ENCODE measurements around the gene CRTAC1. TPM values are rescaled to one million over a fixed set of nuclear protein-coding genes. Genes with fewer than 3 reads are reported as not detected.

CRTAC1 gene
- total RNA-seq, 1 donor from 2014 or later: 0.37 TPM

DNA sequence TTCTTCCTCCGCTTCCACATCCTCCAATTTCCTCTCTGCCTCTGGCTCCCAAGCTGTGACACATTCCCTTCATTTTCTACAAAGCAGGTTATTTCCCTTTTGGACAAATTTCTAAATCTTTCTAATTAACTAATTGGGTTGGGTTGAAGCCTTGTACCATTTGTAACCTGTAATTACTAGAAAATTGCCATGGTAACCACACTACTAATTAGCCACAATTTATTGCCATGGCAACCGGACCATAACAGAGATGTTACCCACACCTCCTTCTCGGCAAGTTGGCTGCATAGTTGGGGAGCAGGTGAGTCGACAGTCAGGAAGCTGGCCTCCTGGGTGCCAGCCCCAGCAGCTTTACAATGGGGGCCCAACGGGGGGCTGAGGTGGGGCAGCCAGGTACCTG, 119.2 kb downstream of the CRTAC1 start:
- H3K27ac Mint-ChIP-seq (ENCODE audit: unreplicated experiment): no peak overlapping the region

DNA sequence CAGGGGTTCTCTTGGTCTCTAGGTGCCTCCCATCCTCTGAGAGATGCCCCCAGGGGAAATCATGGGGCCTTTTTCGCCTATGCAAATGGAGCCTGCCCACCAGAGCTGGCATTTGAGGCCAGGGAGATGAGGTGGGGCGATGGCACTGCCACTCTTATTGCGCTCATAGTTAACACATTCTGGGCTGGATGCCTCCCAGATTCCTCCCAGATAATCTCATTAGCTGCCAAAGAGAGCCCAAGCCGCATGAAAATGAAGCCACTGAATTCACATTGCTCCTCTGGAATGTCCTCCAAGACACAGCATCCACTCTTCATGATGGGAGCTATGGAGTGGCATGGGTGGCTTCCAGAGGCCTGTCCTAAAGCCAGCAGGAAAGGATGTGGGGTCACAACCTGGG, 119.8 kb downstream of the CRTAC1 start:
- no peak for DNase-seq (ENCODE audit: low spot score)
- Mint-ChIP-seq H3K4me1 (ENCODE audit: low read depth) (no peaks in the 10 kb centered on the region), H3K27me3 (ENCODE audit: low read depth) (peaks cover 67% of the 10 kb centered on the region), H3K9me3 (ENCODE audit: low read depth) (no peaks in the 10 kb centered on the region), H3K36me3 (ENCODE audit: low read depth) (no peaks in the 10 kb centered on the region), H3K4me3 (ENCODE audit: unreplicated experiment) (no peak overlapping the region), H3K27ac (ENCODE audit: unreplicated experiment) (no peak overlapping the region)
- TF ChIP-seq, protein P1, sequence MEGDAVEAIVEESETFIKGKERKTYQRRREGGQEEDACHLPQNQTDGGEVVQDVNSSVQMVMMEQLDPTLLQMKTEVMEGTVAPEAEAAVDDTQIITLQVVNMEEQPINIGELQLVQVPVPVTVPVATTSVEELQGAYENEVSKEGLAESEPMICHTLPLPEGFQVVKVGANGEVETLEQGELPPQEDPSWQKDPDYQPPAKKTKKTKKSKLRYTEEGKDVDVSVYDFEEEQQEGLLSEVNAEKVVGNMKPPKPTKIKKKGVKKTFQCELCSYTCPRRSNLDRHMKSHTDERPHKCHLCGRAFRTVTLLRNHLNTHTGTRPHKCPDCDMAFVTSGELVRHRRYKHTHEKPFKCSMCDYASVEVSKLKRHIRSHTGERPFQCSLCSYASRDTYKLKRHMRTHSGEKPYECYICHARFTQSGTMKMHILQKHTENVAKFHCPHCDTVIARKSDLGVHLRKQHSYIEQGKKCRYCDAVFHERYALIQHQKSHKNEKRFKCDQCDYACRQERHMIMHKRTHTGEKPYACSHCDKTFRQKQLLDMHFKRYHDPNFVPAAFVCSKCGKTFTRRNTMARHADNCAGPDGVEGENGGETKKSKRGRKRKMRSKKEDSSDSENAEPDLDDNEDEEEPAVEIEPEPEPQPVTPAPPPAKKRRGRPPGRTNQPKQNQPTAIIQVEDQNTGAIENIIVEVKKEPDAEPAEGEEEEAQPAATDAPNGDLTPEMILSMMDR (IDR thresholded peaks at IDR 0.05): no peak

More for the DNA sequence above, 119.2 kb downstream of the CRTAC1 start:
- no peak for DNase-seq (ENCODE audit: low spot score)
- no peaks in the 10 kb centered on the region for H3K4me1 Mint-ChIP-seq (ENCODE audit: low read depth)
- peaks cover 68% of the 10 kb centered on the region for H3K27me3 Mint-ChIP-seq (ENCODE audit: low read depth)
- no peaks in the 10 kb centered on the region for H3K9me3 Mint-ChIP-seq (ENCODE audit: low read depth)
- no peaks in the 10 kb centered on the region for H3K36me3 Mint-ChIP-seq (ENCODE audit: low read depth)
- H3K4me3 Mint-ChIP-seq (ENCODE audit: unreplicated experiment): no peak overlapping the region
- TF ChIP-seq, protein P1 (IDR thresholded peaks at IDR 0.05): no peak

DNA sequence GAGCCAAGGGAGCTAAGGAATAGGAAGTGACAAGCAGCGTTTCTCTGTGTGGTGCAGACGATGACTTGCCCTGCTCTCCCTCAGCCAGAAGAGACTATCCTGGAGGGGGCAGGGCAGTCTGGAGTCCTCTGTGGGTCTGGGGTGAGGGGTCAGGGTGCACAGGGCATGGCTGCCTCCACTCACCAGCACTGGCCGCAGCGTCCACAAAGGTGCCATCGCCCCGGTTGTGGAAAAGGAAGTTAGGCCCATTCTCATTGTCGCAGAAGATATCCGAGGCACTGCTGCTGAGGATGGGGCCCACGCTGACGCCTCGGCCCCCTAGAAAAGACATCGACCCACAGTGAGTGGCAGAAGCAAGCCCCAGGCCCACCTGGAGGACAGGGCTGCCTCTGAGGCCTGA, 122.6 kb downstream of the CRTAC1 start:
- TF ChIP-seq, protein P1 (IDR thresholded peaks at IDR 0.05): no peak
- Mint-ChIP-seq H3K9me3 (ENCODE audit: low read depth) (no peaks in the 10 kb centered on the region), H3K27me3 (ENCODE audit: low read depth) (peaks cover 66% of the 10 kb centered on the region), H3K36me3 (ENCODE audit: low read depth) (no peaks in the 10 kb centered on the region), H3K27ac (ENCODE audit: unreplicated experiment) (no peak overlapping the region), H3K4me3 (ENCODE audit: unreplicated experiment) (no peak overlapping the region), H3K4me1 (ENCODE audit: low read depth) (no peaks in the 10 kb centered on the region)
- no peak for DNase-seq (ENCODE audit: low spot score)

DNA sequence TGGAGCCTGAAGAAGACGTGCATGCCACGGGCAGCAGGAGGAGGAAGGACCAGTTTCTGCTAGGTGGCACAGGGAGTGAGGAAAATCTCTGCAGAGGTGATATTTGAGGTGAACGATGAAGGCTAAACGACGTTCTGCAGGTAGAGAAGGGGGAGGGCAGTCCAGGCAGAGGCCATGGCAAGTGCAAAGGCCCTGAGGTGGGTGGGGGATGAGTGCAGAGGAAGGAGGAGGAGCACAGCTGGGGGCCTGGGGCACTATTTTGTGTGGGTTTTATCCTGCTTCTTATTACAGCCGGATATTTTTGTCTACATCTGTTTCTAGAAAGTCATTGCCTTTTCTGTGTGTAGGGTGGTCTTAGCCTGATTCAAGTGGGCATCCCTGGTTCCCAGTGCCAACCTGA, 123.2 kb downstream of the CRTAC1 start:
- Mint-ChIP-seq H3K27ac (ENCODE audit: unreplicated experiment) (no peak overlapping the region), H3K4me3 (ENCODE audit: unreplicated experiment) (no peak overlapping the region), H3K9me3 (ENCODE audit: low read depth) (no peaks in the 10 kb centered on the region), H3K36me3 (ENCODE audit: low read depth) (no peaks in the 10 kb centered on the region), H3K4me1 (ENCODE audit: low read depth) (no peaks in the 10 kb centered on the region), H3K27me3 (ENCODE audit: low read depth) (peaks cover 62% of the 10 kb centered on the region)
- TF ChIP-seq, protein P1 (IDR thresholded peaks at IDR 0.05): no peak
- no peak for DNase-seq (ENCODE audit: low spot score)

DNA sequence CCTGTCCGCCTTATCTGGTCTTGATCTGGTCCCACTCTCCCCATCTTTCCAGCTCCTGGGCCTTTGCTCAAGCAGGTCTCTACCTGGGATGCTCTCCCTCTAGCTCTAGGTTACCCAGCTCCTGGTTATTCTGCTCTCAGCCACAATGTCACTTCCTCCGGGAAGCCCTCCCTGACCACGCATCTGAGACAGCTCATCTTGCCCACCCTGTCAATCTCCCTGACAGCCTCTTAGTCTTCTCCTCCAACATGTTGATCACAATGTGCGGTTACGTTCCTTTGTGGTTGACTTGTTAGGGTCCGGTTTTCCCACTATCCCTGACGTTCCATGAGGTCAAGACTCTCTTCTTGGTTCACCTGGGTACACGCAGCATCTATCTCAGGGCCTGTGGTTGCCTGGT, 125.1 kb downstream of the CRTAC1 start:
- no peak overlapping the region for H3K4me3 Mint-ChIP-seq (ENCODE audit: unreplicated experiment)
- peaks cover 53% of the 10 kb centered on the region for H3K27me3 Mint-ChIP-seq (ENCODE audit: low read depth)
- no peaks in the 10 kb centered on the region for H3K4me1 Mint-ChIP-seq (ENCODE audit: low read depth)
- TF ChIP-seq, protein P1 (IDR thresholded peaks at IDR 0.05): no peak
- no peaks in the 10 kb centered on the region for H3K36me3 Mint-ChIP-seq (ENCODE audit: low read depth)
- no peak overlapping the region for H3K27ac Mint-ChIP-seq (ENCODE audit: unreplicated experiment)
- DNase-seq (ENCODE audit: low spot score): no peak
- H3K9me3 Mint-ChIP-seq (ENCODE audit: low read depth): no peaks in the 10 kb centered on the region
